LNCaP clone FGC (cell line): ENCODE results near the gene ELFN2.

Experiments used
- DNase-seq: peaks from one replicate; pipeline ENCODE4 v3.0.0-alpha.2; 2011; ENCODE audit warnings: low read depth
- H3K4me3 ChIP-seq: 2 replicates; pipeline ENCODE4 v1.5.1; 2011; ENCODE audit warnings: mild to moderate bottlenecking, low read depth, low read length, control low read depth
- TF ChIP-seq, protein P1 (sequence below): IDR thresholded peaks from 2 replicates; pipeline ENCODE4 v1.5.1; 2012; ENCODE audit warnings: mild to moderate bottlenecking; ENCODE audit not compliant: control insufficient read depth, insufficient read depth; ENCODE audit errors: extremely low read depth

The ELFN2 gene

DNA sequence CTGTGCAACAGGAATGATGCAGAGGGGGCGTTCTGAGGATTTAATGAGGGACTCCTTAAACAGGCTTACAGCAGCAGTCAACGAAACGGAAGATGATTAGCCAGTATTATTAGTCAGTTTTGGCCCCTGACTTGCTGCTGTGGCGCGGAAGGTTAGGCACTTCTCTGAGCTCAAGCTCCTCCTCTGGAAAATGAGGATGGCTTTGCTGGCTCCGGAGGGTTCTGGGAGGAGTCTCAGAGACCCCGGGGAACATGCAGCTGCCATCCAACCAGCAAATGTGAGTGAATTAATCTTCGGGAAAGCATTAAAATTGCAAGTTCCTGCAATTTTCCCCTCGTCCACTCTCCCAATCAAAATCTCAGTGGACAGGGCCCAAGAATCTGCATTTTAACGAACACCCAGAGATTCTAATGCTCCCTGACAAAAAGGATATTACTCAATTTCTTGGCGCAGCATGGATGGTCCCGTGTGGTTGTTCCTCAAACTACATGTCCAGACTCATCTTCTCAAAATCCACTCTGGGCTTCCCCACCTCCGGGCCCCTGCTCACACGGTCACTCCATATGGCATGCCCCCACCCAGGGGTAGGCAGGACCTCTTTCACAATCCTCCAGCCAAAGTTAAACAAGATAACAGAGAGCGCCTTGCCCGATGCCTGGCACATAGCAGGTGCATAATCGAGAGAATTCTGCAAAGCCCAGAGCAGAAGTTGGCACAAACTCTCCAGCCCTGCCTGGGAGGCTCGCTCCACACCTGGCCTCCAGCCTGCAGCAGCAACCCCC is 6.4 kb downstream of the ELFN2 start:
- DNase-seq = no peak
- TF ChIP-seq, protein P1, sequence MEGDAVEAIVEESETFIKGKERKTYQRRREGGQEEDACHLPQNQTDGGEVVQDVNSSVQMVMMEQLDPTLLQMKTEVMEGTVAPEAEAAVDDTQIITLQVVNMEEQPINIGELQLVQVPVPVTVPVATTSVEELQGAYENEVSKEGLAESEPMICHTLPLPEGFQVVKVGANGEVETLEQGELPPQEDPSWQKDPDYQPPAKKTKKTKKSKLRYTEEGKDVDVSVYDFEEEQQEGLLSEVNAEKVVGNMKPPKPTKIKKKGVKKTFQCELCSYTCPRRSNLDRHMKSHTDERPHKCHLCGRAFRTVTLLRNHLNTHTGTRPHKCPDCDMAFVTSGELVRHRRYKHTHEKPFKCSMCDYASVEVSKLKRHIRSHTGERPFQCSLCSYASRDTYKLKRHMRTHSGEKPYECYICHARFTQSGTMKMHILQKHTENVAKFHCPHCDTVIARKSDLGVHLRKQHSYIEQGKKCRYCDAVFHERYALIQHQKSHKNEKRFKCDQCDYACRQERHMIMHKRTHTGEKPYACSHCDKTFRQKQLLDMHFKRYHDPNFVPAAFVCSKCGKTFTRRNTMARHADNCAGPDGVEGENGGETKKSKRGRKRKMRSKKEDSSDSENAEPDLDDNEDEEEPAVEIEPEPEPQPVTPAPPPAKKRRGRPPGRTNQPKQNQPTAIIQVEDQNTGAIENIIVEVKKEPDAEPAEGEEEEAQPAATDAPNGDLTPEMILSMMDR = no peak
- peak overlapping the region; percentile 46 for H3K4me3 ChIP-seq

DNA sequence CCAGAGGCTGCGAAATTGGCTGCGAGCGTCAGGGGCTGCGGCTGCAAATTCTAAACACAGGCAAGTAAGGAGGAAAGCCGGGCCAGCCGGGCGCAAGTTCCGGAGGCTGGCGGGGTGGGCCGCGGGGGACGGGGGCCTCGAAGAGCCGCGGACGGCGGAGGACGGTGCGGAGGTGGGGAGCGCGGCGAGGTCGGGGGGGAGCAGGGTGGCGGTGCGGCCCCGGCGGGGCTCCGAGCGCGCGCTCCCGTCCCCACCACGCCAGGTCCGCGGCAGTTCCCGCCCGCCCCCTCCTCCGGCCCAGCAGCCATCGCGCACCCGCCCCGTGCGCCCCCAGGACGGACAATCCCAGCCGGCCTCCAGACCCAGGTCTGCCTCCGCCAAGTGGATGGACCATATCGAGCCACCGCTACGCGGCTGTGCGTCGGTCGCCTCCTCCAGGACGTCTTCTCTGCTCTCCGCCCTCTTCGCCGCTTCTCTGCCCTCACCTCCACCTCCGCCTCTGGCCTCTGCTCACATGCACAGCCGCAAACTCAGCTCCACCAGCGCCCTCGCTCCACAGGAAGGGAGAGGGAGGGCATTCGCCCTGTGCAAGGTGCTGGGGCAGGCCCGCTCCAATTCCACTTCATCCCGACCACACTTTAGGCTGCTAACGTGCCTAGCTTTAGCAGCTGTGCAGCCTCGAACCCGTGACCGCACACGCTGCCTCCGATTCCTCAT is 7.2 kb downstream of the ELFN2 start:
- peak overlapping the region; percentile 46 for H3K4me3 ChIP-seq
- peak; percentile 32 for DNase-seq
- TF ChIP-seq, protein P1 = no peak

DNA sequence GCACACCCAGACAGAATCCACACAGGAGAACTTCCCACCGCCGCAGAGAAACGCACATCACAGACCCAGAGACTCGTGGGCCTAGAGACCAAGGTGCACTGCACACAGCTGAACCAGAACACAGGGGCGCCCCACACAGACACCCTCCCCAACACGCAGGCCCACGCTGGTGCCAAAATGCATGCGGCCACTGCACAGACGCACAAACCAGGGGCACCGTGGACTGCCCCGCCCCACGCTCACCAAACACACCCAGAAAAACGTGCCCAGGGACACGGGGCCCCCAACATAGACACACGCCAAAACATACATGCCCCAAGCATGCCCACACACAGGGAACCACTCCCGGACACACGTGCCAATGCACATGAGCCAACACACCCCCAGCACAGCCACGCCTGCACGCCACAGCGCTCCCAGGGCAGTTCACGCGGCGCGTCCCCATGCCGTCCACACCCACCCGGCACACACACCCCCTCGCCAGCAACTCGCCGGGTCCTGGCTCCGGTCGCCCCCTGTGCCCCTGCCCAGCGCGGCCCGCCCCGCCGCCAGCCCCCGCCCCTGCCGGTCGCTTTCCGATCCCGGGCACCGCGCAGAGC is 7.8 kb downstream of the ELFN2 start:
- no peak for DNase-seq
- TF ChIP-seq, protein P1 = no peak
- H3K4me3 ChIP-seq = peak overlapping the region; percentile 46

DNA sequence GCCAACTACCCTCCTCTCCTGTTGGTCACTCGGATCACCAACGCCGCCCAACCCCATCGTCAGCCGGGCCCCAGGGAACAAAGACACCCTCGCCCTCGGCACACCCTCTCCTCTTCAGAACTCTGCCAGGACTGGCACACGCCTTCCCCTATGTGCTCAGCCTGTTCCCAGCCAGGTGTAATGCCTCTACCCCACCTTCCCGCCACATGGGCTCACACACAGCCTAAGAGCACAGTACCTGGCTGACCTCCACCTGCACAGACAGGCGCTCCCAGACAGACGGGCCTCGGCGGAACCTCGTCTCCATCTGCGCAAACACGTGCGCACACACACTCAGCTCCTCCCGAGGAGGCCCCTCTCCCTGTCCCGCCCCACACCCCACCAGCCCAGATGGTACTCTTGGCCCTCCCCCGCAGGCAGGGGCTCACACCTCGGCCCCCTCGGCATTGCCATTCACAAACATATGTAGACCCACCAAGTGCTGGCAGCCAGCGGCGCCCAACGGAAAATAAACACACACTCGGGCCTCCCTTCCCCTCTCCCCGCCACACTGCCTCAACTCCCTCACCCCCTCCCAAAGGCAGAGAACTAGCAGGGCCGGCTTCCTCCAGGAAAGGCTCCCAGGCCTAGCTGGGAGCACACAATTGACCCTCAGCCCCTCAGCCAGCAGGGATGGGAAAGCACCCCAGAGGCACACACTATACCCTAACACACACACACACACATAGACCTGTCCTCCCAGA is 8.5 kb downstream of the ELFN2 start:
- no peak overlapping the region for H3K4me3 ChIP-seq
- DNase-seq = no peak
- TF ChIP-seq, protein P1 = no peak

DNA sequence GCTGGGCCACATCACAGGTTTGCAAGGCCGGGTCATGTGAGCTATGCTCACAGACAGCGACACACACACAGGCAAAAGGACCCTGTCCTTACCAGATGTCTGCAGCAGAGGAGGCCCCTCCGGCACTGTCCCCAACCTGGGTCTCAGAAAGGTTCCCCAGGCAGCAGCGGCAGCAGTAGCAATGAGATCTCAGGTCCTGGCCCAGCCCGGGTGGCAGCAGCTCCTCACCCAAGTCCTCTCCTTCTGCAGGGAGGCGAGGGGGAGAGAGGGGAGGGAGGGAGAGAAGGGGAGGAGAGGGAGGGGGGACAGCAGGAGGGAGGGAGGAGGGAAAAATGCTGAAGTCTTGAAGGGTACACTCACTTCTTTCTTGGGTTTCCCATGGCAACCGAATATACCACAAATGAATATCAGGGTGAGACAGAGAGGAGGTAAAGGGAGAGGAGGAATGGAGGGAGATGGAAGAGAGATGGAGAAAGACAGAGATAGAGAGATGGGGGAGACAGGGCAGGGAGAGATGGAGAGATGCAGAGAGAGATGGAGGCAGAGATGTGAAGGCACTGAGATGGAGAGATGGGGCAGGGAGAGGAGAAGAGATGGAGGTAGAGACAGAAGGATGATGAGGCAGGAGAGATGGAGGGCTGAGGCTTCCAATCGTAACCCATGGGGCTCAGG is 9.5 kb downstream of the ELFN2 start:
- no peak for DNase-seq
- TF ChIP-seq, protein P1 = no peak
- H3K4me3 ChIP-seq = no peak overlapping the region

DNA sequence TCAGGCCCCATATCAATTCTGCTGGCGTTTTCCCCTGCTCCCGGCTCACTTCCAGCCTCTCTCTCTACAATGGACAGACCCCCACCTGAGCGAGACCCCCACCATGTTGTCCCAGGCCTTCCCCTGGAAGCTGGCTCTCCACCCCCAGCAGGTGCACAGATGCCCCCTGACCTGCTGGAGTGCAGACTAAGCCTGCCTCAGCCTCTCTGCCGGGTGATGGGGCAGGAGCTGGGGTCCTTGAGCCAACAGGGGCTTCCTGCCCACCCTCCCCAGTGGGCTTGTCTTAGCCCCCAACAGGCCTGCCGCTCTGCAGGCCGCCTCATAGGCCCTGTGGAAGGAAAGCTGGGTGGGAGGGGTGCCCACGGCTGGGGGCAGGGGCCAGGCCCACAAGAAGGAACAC is 10.0 kb downstream of the ELFN2 start:
- no peak overlapping the region for H3K4me3 ChIP-seq
- no peak for DNase-seq
- TF ChIP-seq, protein P1 = no peak
